Hematopoietic multipotent progenitor cell treated with erythropoietin and hydrocortisone succinate and interleukin-3 and kit ligand, for 4 days (in vitro differentiated cells): ENCODE data around the gene KIR2DL4.
"Not testable (repeated sequence)": the region's sequence is repeated elsewhere in the genome, so short reads cannot be mapped to it uniquely, and the experiment has no call there.

Experiments used
- DNase-seq: peaks from one replicate; pipeline ENCODE4 v3.0.0-alpha.2; 2015

The KIR2DL4 gene

GRCh38 chr19:54805665-54806515 lies 2.5 kb downstream of the KIR2DL4 start:
- no peak for DNase-seq

- DNase-seq: no peak
These were observed 3.1 kb downstream of the KIR2DL4 start for GRCh38 chr19:54806516-54806838.

- DNase-seq: not testable (repeated sequence)
These were observed 11.2 kb downstream of the KIR2DL4 start for GRCh38 chr19:54814571-54814970.

GRCh38 chr19:54816251-54816650 lies 12.8 kb downstream of the KIR2DL4 start, which contains the start of gene KIR3DL1:
Gene KIR3DL1, plus strand, starts transcription at chr19:54816468.
- DNase-seq: not testable (repeated sequence)

- no peak for DNase-seq
These were observed 14.5 kb downstream of the KIR2DL4 start for GRCh38 chr19:54817670-54818536.

- peak; percentile 6 for DNase-seq
These were observed 21.0 kb downstream of the KIR2DL4 start for GRCh38 chr19:54824416-54824815.

GRCh38 chr19:54825326-54825725 lies 21.9 kb downstream of the KIR2DL4 start:
- not testable (repeated sequence) for DNase-seq

- not testable (repeated sequence) for DNase-seq
These were observed 24.7 kb downstream of the KIR2DL4 start for GRCh38 chr19:54828064-54828463.

- DNase-seq: not testable (repeated sequence)
These were observed 29.1 kb downstream of the KIR2DL4 start, which contains the start of gene KIR2DS4 for GRCh38 chr19:54832496-54832895. Gene KIR2DS4, plus strand, starts transcription at chr19:54832676.

- not testable (repeated sequence) for DNase-seq
These were observed 31.7 kb downstream of the KIR2DL4 start for GRCh38 chr19:54835126-54835525.

GRCh38 chr19:54837522-54837921 lies 34.1 kb downstream of the KIR2DL4 start:
- DNase-seq: not testable (repeated sequence)

- not testable (repeated sequence) for DNase-seq
These were observed 39.8 kb downstream of the KIR2DL4 start for GRCh38 chr19:54843171-54843570.

GRCh38 chr19:54850061-54850640 lies 46.7 kb downstream of the KIR2DL4 start, which contains the start of gene KIR3DL2:
Gene KIR3DL2, plus strand, starts transcription at chr19:54850443. Its CDS starts 33 bp downstream, at chr19:54850476.
- not testable (repeated sequence) for DNase-seq

- no peak for DNase-seq
These were observed 47.5 kb downstream of the KIR2DL4 start for GRCh38 chr19:54850930-54851329.

- DNase-seq: peak; percentile 31
These were observed 47.9 kb downstream of the KIR2DL4 start for GRCh38 chr19:54851353-54851752.

- DNase-seq: not testable (repeated sequence)
These were observed 51.8 kb downstream of the KIR2DL4 start for GRCh38 chr19:54855241-54855640.

GRCh38 chr19:54858476-54858875 lies 55.1 kb downstream of the KIR2DL4 start:
- DNase-seq: not testable (repeated sequence)

GRCh38 chr19:54859421-54859820 lies 56.0 kb downstream of the KIR2DL4 start:
- DNase-seq: peak; percentile 45

- DNase-seq: not testable (repeated sequence)
These were observed 60.0 kb downstream of the KIR2DL4 start for GRCh38 chr19:54863459-54863858.
